Measurements from ENCODE around the gene CHERP. TPM values are rescaled to one million over a fixed set of nuclear protein-coding genes. Genes with fewer than 3 reads are reported as not detected.

CHERP gene
- total and polyA plus RNA-seq, 2 of the 8 experiments (the other 6 are each of a cell fraction or from before 2014, with no cell fraction given), result 13.9 to 73.7 TPM

DNA sequence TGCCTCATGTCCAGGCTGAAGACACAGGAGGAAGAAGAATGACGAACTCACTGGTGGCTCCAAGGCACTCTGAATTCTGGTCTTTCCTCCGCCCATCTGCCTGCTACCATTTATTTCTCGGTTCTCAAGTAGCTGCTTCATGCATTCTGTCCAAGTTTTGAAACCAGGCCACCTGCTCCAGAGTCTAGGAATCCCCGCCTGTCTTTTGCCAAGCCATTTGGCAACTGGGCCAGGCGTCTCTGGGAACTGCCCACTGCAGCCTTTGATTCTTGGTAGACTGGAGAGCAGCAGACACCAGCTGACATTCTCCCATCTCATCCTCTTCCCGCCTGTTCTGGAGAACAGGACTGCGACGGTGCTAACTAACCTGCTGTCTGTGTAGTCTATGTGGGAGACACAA, 19.1 kb upstream of the CHERP start:
- no peak for FAIRE-seq
- Histone ChIP-seq H2AFZ (ENCODE audit: low read length) (no peak overlapping the region), H3K4ac (replicated peaks; ENCODE audit: insufficient read length, low read depth, low read length) (no peak overlapping the region), H3K18ac (ENCODE audit: extremely low read depth, low read length) (no peak overlapping the region), H3K9ac (replicated peaks in 1 of 4; ENCODE audit: extremely low read depth in 1 of 4, low read depth in 3 of 4, low read length in 3 of 4) (no peak overlapping the region), H3K79me2 (ENCODE audit: control insufficient read depth in 1 of 2, insufficient read depth in 2 of 2, low read length in 2 of 2) (no peaks in the 10 kb centered on the region), H2BK5ac (ENCODE audit: low read depth, low read length) (no peak overlapping the region), H4K91ac (replicated peaks; ENCODE audit: insufficient read length, low read length) (no peak overlapping the region), H2BK15ac (ENCODE audit: low read length) (no peak overlapping the region), H2BK120ac (replicated peaks; ENCODE audit: low read depth, low read length) (no peak overlapping the region), H4K20me1 (replicated peaks in 1 of 2; ENCODE audit: control insufficient read depth in 1 of 2, insufficient read depth in 2 of 2, low read length in 2 of 2) (peaks cover 0 to 4% of the 10 kb centered on the region in 2 experiments), H3K14ac (ENCODE audit: insufficient read length) (no peak overlapping the region), H2BK20ac (ENCODE audit: low read length) (no peak overlapping the region), H3K36me3 (ENCODE audit: control insufficient read depth in 2 of 4, insufficient read depth in 4 of 4, low read length in 3 of 4) (peaks cover 11 to 40% (median 15%) of the 10 kb centered on the region in 4 experiments), H3K79me1 (ENCODE audit: low read depth, low read length) (no peaks in the 10 kb centered on the region; the same call in 1 of the 2 replicates), H3K23me2 (ENCODE audit: low read depth, low read length) (no peaks in the 10 kb centered on the region), H3K56ac (replicated peaks; ENCODE audit: insufficient read length, low read depth, low read length) (no peak overlapping the region), H4K8ac (ENCODE audit: extremely low read depth, insufficient read depth, low read length) (no peak overlapping the region), H2BK12ac (ENCODE audit: low read depth, low read length) (no peak overlapping the region), H3K27ac (ENCODE audit: low read depth, low read length) (no peak overlapping the region), H2AK5ac (ENCODE audit: low read depth, low read length) (no peak overlapping the region), H3K9me3 (ENCODE audit: insufficient read depth in 2 of 2, low read depth in 1 of 2, low read length in 1 of 2) (no peaks in the 10 kb centered on the region), H3K4me3 (ENCODE audit: extremely low read depth in 1 of 4, insufficient read depth in 2 of 4, low read depth in 3 of 4, low read length in 4 of 4) (no peak overlapping the region), H3K4me2 (ENCODE audit: insufficient read depth in 1 of 2, low read depth in 2 of 2, low read length in 2 of 2) (no peak overlapping the region), H3K27me3 (replicated peaks in 1 of 4; ENCODE audit: control insufficient read depth in 3 of 4, extremely low read depth in 1 of 4, insufficient read depth in 3 of 4, low read length in 3 of 4) (no peaks in the 10 kb centered on the region; a peak in 1 of 7 replicates), H4K5ac (ENCODE audit: insufficient read length, low read depth, low read length) (no peak overlapping the region), H3K4me1 (replicated peaks in 1 of 4; ENCODE audit: control insufficient read depth in 3 of 4, insufficient read depth in 4 of 4, low read length in 3 of 4) (no peaks in the 10 kb centered on the region), H3K23ac (ENCODE audit: insufficient read length) (no peak overlapping the region)
- CTCF ChIA-PET (ENCODE audit: partially characterized antibody), result no interaction called here
- POLR2A ChIA-PET (ENCODE audit: partially characterized antibody), result interaction anchor here (1.5 to 1.7 kb wide), 2 partner anchors 11 to 13 kb away, joined by 3 read pairs; no protein-coding TSS in a partner anchor
- TF ChIP-seq CTBP2 (IDR thresholded peaks at IDR 0.05; ENCODE audit: borderline replicate concordance, insufficient read depth, insufficient read length, low read length) (no peak), TBP (IDR thresholded peaks at IDR 0.05; ENCODE audit: low read depth, low read length) (no peak), RFX5 (IDR thresholded peaks at IDR 0.05; ENCODE audit: borderline replicate concordance, low read depth, low read length) (no peak), MAFK (IDR thresholded peaks at IDR 0.05; ENCODE audit: low read depth, low read length) (no peak)
- WGBS, 2 experiments (ENCODE audit: extremely low coverage in 1 of 2, insufficient coverage in 1 of 2, insufficient read length in 1 of 2, insufficient replicate concordance in 2 of 2, low coverage in 1 of 2, low lambda C conversion rate in 2 of 2, missing lambda C conversion rate in 1 of 2), result 91% methylated on average over 8 of the region's 8 CpGs; no CpG with 5 or more reads in 1 of the 2 experiments
- DNase-seq (ENCODE audit: low read depth in 1 of 2, low spot score in 2 of 2), result no peak

All from H1 (cell line).